Esophagus squamous epithelium (tissue), 4 donors: ENCODE measurements around the gene WRAP73.

Source experiments
- POLR2A ChIP-seq, 4 donors: fragments of 450-650 bp; IDR thresholded peaks; one replicate each; pipeline ENCODE4 v1.6.1; 2017; ENCODE audit warnings: antibody characterized with exemption in 4 of 4, mild to moderate bottlenecking in 4 of 4, moderate library complexity in 3 of 4
- TF ChIP-seq, protein P1 (sequence below), 6 experiments: fragments of 450-650 bp in 4 of 6; fragments of 200-600 bp in 2 of 6; sonication (generic) in 2 of 6; IDR thresholded peaks; one replicate each; pipeline ENCODE4 v1.5.1; 2016 to 2019; ENCODE audit warnings: antibody characterized with exemption in 6 of 6, mild to moderate bottlenecking in 4 of 6, moderate library complexity in 4 of 6

DNA sequence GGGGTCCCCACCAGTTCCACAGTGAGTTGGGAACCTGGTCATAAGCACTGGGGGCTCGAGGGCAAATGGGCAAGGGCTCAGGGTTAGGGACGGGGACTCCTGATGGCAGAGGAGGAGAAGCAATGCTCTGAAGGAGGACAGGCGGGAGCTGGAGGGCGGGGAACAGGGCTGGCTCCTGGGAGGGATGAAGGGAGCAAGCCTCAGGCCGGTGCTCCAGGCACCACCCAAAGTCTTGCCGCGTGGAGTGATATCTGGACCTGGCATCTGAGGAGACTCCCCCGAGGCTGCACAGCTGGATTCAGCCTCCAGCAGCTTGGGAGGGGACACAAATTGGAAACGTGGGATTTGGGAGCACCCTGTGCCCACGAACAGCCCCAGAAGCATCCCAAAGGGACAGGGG lies 49.5 kb downstream of the WRAP73 start:
- TF ChIP-seq, protein P1, sequence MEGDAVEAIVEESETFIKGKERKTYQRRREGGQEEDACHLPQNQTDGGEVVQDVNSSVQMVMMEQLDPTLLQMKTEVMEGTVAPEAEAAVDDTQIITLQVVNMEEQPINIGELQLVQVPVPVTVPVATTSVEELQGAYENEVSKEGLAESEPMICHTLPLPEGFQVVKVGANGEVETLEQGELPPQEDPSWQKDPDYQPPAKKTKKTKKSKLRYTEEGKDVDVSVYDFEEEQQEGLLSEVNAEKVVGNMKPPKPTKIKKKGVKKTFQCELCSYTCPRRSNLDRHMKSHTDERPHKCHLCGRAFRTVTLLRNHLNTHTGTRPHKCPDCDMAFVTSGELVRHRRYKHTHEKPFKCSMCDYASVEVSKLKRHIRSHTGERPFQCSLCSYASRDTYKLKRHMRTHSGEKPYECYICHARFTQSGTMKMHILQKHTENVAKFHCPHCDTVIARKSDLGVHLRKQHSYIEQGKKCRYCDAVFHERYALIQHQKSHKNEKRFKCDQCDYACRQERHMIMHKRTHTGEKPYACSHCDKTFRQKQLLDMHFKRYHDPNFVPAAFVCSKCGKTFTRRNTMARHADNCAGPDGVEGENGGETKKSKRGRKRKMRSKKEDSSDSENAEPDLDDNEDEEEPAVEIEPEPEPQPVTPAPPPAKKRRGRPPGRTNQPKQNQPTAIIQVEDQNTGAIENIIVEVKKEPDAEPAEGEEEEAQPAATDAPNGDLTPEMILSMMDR (IDR thresholded peaks at IDR 0.05), result no peak
- TF ChIP-seq POLR2A (IDR thresholded peaks at IDR 0.05), result no peak
